Omental fat pad (tissue), 4 donors: Measurements from ENCODE around the gene SH2B3. TPM values are rescaled to one million over a fixed set of nuclear protein-coding genes. Genes with fewer than 3 reads are reported as not detected.

Source experiments
- ATAC-seq: fragments of 150-250 bp; one replicate; pipeline ENCODE4 v1.9.1; 2016; ENCODE audit warnings: mild to moderate bottlenecking, moderate library complexity; ENCODE audit not compliant: low FRiP score
- DNase-seq: peaks from one replicate; pipeline ENCODE4 v3.0.0-alpha.2; 2019; ENCODE audit warnings: low spot score
- CTCF ChIP-seq, 3 donors: fragments of 450-650 bp; IDR thresholded peaks; one replicate each; pipeline ENCODE4 v1.5.1; 2016 to 2017; ENCODE audit warnings: antibody characterized with exemption in 3 of 3, mild to moderate bottlenecking in 3 of 3, moderate library complexity in 2 of 3
- total RNA-seq, 4 donors: library from RNA; depleted of rRNA; stranded (reverse); fragments of >200 nt; gene quantifications; one replicate each; pipeline ENCODE4 v1.1.0, GENCODE V29; 2016

SH2B3 gene
- total RNA-seq, 4 donors from 2014 or later: 30.4 to 64.6 (median 48.3) TPM

GRCh38 chr12:111445726-111446581 is 40.2 kb downstream of the SH2B3 start:
- no peak for DNase-seq
- no peak for TF ChIP-seq CTCF (IDR thresholded peaks at IDR 0.05)
- ATAC-seq: peak; percentile 26

- no peak for DNase-seq
Observed at GRCh38 chr12:111446631-111447570, 41.2 kb downstream of the SH2B3 start.

GRCh38 chr12:111447571-111448265 is 42.0 kb downstream of the SH2B3 start:
- DNase-seq: no peak
- TF ChIP-seq CTCF (IDR thresholded peaks at IDR 0.05): no peak
- no peak for ATAC-seq

More at GRCh38 chr12:111446631-111447570, 41.2 kb downstream of the SH2B3 start:
- TF ChIP-seq CTCF (IDR thresholded peaks at IDR 0.05): no peak
- ATAC-seq: no peak

- no peak for TF ChIP-seq CTCF (IDR thresholded peaks at IDR 0.05)
- no peak for DNase-seq
- no peak for ATAC-seq
Observed at GRCh38 chr12:111448266-111448830, 42.6 kb downstream of the SH2B3 start.

GRCh38 chr12:111448846-111449790 is 43.4 kb downstream of the SH2B3 start:
- no peak for TF ChIP-seq CTCF (IDR thresholded peaks at IDR 0.05)
- ATAC-seq (no peak), DNase-seq (no peak)
